Liver (tissue), 3 donors: ENCODE measurements around the gene ME2.

Source experiments
- ATF3 ChIP-seq: IDR thresholded peaks from 2 replicates; pipeline ENCODE4 v1.6.1; 2016; ENCODE audit warnings: antibody characterized with exemption
- FOXA1 ChIP-seq: IDR thresholded peaks from 2 replicates; pipeline ENCODE4 v1.6.1; 2016; ENCODE audit warnings: antibody characterized with exemption
- HNF4G ChIP-seq: IDR thresholded peaks from 2 replicates; pipeline ENCODE4 v1.6.1; 2016; ENCODE audit warnings: antibody characterized with exemption
- JUND ChIP-seq, 2 donors: IDR thresholded peaks; 2 replicates each; pipeline ENCODE4 v1.6.1; 2016; ENCODE audit warnings: antibody characterized with exemption in 2 of 2
- MAX ChIP-seq: IDR thresholded peaks from 2 replicates; pipeline ENCODE4 v1.6.1; 2016; ENCODE audit warnings: antibody characterized with exemption
- RAD21 ChIP-seq, 2 donors: IDR thresholded peaks; 2 replicates each; pipeline ENCODE4 v1.6.1; 2016; ENCODE audit warnings: antibody characterized with exemption in 2 of 2, mild to moderate bottlenecking in 2 of 2
- REST ChIP-seq: IDR thresholded peaks from 2 replicates; pipeline ENCODE4 v1.6.1; 2016; ENCODE audit warnings: antibody characterized with exemption, mild to moderate bottlenecking
- RXRA ChIP-seq, 2 donors: IDR thresholded peaks; 2 replicates each; pipeline ENCODE4 v1.6.1; 2017 to 2018; ENCODE audit warnings: antibody characterized with exemption in 2 of 2, mild to moderate bottlenecking in 1 of 2
- SP1 ChIP-seq: IDR thresholded peaks from 2 replicates; pipeline ENCODE4 v1.6.1; 2018; ENCODE audit warnings: antibody characterized with exemption, mild to moderate bottlenecking
- TAF1 ChIP-seq: conservative IDR thresholded peaks from 2 replicates; pipeline ENCODE4 v1.6.1; 2016; ENCODE audit warnings: antibody characterized with exemption, mild to moderate bottlenecking
- YY1 ChIP-seq: IDR thresholded peaks from 2 replicates; pipeline ENCODE4 v1.6.1; 2016; ENCODE audit warnings: antibody characterized with exemption, mild to moderate bottlenecking
- TF ChIP-seq, protein P1 (sequence below): IDR thresholded peaks from 2 replicates; pipeline ENCODE4 v1.6.1; 2016; ENCODE audit warnings: antibody characterized with exemption
- TF ChIP-seq, protein P2 (sequence below): fragments of 150-350 bp; IDR thresholded peaks from 2 replicates; pipeline ENCODE4 v1.5.1; 2017; ENCODE audit warnings: improper control_type of control experiment, low read depth, low read length; ENCODE audit not compliant: missing input control
- donor health status: healthy.
- donor health status: healthy.

DNA sequence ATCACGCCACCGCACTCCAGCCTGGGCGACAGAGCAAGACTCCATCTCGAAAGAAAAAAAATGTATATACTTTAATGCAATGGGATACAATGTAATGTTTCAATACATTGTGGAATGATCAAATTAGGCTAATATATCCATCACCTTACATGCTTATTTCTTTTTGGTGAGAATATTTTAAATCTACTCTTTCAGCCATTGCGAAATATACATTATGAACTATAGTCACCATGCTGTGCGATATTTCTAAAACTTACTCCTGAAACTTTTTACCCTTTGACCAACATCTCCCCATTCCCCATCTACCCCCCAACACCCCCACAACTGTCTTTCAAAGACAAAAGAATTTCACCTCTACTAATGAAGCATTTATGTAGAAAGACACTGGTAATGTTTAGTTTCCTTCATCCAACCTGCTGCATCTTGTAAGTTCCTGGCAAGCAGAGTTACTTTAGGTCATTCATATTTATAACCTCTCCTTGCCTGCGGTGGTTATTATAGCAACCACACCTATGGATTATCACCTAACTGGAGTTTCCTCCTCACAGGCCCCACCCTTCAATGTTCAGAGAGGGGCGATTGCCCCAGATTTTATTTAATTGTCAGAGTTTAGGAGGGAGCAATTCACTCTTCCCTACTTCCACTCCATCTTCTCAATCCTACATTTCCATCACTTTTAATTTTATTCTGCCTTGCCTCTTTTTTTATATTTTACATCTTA, 1.2 kb upstream of the ME2 start:
- TF ChIP-seq, protein P1, sequence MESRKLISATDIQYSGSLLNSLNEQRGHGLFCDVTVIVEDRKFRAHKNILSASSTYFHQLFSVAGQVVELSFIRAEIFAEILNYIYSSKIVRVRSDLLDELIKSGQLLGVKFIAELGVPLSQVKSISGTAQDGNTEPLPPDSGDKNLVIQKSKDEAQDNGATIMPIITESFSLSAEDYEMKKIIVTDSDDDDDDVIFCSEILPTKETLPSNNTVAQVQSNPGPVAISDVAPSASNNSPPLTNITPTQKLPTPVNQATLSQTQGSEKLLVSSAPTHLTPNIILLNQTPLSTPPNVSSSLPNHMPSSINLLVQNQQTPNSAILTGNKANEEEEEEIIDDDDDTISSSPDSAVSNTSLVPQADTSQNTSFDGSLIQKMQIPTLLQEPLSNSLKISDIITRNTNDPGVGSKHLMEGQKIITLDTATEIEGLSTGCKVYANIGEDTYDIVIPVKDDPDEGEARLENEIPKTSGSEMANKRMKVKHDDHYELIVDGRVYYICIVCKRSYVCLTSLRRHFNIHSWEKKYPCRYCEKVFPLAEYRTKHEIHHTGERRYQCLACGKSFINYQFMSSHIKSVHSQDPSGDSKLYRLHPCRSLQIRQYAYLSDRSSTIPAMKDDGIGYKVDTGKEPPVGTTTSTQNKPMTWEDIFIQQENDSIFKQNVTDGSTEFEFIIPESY, result no peak
- TF ChIP-seq ATF3 (no peak), MAX (no peak), YY1 (no peak), FOXA1 (no peak), REST (no peak), HNF4G (no peak), TAF1 (no peak), SP1 (no peak), JUND (IDR thresholded peaks at IDR 0.05) (no peak), RXRA (IDR thresholded peaks at IDR 0.05) (no peak), RAD21 (IDR thresholded peaks at IDR 0.05) (no peak)
- TF ChIP-seq, protein P2, sequence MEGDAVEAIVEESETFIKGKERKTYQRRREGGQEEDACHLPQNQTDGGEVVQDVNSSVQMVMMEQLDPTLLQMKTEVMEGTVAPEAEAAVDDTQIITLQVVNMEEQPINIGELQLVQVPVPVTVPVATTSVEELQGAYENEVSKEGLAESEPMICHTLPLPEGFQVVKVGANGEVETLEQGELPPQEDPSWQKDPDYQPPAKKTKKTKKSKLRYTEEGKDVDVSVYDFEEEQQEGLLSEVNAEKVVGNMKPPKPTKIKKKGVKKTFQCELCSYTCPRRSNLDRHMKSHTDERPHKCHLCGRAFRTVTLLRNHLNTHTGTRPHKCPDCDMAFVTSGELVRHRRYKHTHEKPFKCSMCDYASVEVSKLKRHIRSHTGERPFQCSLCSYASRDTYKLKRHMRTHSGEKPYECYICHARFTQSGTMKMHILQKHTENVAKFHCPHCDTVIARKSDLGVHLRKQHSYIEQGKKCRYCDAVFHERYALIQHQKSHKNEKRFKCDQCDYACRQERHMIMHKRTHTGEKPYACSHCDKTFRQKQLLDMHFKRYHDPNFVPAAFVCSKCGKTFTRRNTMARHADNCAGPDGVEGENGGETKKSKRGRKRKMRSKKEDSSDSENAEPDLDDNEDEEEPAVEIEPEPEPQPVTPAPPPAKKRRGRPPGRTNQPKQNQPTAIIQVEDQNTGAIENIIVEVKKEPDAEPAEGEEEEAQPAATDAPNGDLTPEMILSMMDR, result no peak
